ENCODE data around the gene DYNLT5. TPM values are rescaled to one million over a fixed set of nuclear protein-coding genes. Genes with fewer than 3 reads are reported as not detected.

Gene DYNLT5
- total RNA-seq, 2 donors from 2014 or later = 1.2 to 8.3 TPM

DNA sequence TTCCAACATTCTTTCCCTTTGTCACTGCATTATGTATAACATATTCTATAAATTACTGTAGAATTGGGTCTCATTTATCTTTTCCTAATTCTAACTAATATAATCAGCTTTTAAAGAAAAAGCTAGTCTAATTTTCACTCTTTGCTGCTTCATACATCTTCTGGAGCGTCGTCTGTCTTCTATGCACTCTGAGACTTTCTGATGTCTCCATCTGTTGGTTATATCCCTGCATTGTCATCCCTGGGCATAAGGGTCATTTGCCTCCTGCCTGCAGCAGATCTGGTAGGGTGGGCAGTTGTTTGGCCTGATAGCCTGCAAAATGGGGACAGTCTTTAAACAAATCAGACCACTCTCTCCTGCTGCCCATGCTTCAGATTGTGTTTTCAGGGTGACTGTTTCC lies 40.8 kb upstream of the DYNLT5 start:
- Histone ChIP-seq H3K4me3 (ENCODE audit: low read length) (no peak overlapping the region), H3K9me3 (ENCODE audit: control insufficient read depth, low read length) (no peaks in the 10 kb centered on the region), H3K9ac (ENCODE audit: extremely low read depth, low read length, poor library complexity, severe bottlenecking) (no peak overlapping the region), H3K36me3 (ENCODE audit: control insufficient read depth, insufficient read depth, low read length) (no peaks in the 10 kb centered on the region), H3K27me3 (ENCODE audit: control insufficient read depth, insufficient read depth, low read length, poor library complexity, severe bottlenecking) (no peaks in the 10 kb centered on the region), H3K27ac (ENCODE audit: low read depth, low read length) (no peak overlapping the region), H3K4me1 (ENCODE audit: control insufficient read depth, insufficient read depth, low read length) (no peaks in the 10 kb centered on the region)
- TF ChIP-seq, protein P1, sequence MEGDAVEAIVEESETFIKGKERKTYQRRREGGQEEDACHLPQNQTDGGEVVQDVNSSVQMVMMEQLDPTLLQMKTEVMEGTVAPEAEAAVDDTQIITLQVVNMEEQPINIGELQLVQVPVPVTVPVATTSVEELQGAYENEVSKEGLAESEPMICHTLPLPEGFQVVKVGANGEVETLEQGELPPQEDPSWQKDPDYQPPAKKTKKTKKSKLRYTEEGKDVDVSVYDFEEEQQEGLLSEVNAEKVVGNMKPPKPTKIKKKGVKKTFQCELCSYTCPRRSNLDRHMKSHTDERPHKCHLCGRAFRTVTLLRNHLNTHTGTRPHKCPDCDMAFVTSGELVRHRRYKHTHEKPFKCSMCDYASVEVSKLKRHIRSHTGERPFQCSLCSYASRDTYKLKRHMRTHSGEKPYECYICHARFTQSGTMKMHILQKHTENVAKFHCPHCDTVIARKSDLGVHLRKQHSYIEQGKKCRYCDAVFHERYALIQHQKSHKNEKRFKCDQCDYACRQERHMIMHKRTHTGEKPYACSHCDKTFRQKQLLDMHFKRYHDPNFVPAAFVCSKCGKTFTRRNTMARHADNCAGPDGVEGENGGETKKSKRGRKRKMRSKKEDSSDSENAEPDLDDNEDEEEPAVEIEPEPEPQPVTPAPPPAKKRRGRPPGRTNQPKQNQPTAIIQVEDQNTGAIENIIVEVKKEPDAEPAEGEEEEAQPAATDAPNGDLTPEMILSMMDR (conservative IDR thresholded peaks at IDR 0.05) = peak; percentile 64
- DNase-seq = peak; percentile 47
- H3K9me3 Mint-ChIP-seq = no peaks in the 10 kb centered on the region
- H3K36me3 Mint-ChIP-seq (ENCODE audit: low read depth) = no peaks in the 10 kb centered on the region
- 0 to 29% methylated on average over 1 to 2 of the region's 2 CpGs for WGBS, 2 experiments (ENCODE audit: insufficient coverage in 1 of 2, insufficient read length in 1 of 2)
- no peak overlapping the region for H3K27ac Mint-ChIP-seq
- H3K4me3 Mint-ChIP-seq = no peak overlapping the region
- H3K27me3 Mint-ChIP-seq (ENCODE audit: insufficient read depth) = no peaks in the 10 kb centered on the region
- H3K4me1 Mint-ChIP-seq = peaks cover 5% of the 10 kb centered on the region

DNA sequence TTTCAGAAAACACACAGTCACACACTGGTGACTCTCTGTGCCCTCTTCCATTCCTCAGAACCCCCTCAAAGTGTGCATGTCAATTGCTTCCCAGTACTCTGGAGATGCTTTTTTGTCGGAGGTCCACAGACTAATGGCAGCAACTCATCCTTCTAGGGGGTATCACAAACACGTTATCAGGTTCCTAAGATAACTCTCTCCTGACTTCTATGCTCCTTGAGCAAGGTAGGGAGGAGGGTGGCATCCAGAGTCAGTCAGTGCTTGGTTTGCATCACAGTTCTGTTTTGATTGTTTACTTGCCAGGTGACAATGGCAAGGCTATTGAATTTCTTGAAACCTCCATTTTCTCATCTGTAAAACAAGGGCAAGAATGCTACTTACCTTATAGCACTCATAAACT lies 39.4 kb upstream of the DYNLT5 start:
- no peaks in the 10 kb centered on the region for H3K36me3 Mint-ChIP-seq (ENCODE audit: low read depth)
- Histone ChIP-seq H3K27ac (ENCODE audit: low read depth, low read length) (no peak overlapping the region), H3K27me3 (ENCODE audit: control insufficient read depth, insufficient read depth, low read length, poor library complexity, severe bottlenecking) (no peaks in the 10 kb centered on the region), H3K36me3 (ENCODE audit: control insufficient read depth, insufficient read depth, low read length) (no peaks in the 10 kb centered on the region), H3K4me3 (ENCODE audit: low read length) (no peak overlapping the region), H3K4me1 (ENCODE audit: control insufficient read depth, insufficient read depth, low read length) (no peaks in the 10 kb centered on the region), H3K9me3 (ENCODE audit: control insufficient read depth, low read length) (no peaks in the 10 kb centered on the region), H3K9ac (ENCODE audit: extremely low read depth, low read length, poor library complexity, severe bottlenecking) (no peak overlapping the region)
- H3K4me3 Mint-ChIP-seq = no peak overlapping the region
- H3K27me3 Mint-ChIP-seq (ENCODE audit: insufficient read depth) = no peaks in the 10 kb centered on the region
- 40 to 44% methylated on average over 1 to 2 of the region's 2 CpGs for WGBS, 2 experiments (ENCODE audit: insufficient coverage in 1 of 2, insufficient read length in 1 of 2)
- peak; percentile 58 for DNase-seq
- TF ChIP-seq, protein P1 (conservative IDR thresholded peaks at IDR 0.05) = no peak
- H3K27ac Mint-ChIP-seq = no peak overlapping the region
- peaks cover 5% of the 10 kb centered on the region for H3K4me1 Mint-ChIP-seq
- H3K9me3 Mint-ChIP-seq = no peaks in the 10 kb centered on the region

DNA sequence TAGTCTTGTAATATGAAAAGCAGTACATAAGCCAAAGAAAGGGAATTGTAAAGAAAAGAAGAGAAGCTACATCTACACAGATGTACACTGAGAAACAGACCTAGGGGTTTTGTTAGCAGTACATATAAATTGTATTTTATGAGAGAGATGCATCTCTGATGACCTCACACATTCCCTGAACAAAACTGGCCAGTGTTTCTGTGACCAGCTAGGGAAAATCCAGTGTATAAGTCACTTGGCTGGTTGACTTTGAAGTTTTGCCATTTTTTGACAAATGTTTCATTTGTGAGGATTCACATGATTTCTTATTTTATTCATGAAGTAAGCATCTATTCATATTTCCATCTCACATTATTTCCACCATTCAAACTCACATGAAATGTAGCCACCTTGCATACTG lies 28.3 kb upstream of the DYNLT5 start:
- peaks cover 4% of the 10 kb centered on the region for H3K4me1 Mint-ChIP-seq
- no peaks in the 10 kb centered on the region for H3K9me3 Mint-ChIP-seq
- Histone ChIP-seq H3K4me3 (ENCODE audit: low read length) (no peak overlapping the region), H3K36me3 (ENCODE audit: control insufficient read depth, insufficient read depth, low read length) (no peaks in the 10 kb centered on the region), H3K4me1 (ENCODE audit: control insufficient read depth, insufficient read depth, low read length) (no peaks in the 10 kb centered on the region), H3K9me3 (ENCODE audit: control insufficient read depth, low read length) (no peaks in the 10 kb centered on the region), H3K27ac (ENCODE audit: low read depth, low read length) (no peak overlapping the region), H3K27me3 (ENCODE audit: control insufficient read depth, insufficient read depth, low read length, poor library complexity, severe bottlenecking) (no peaks in the 10 kb centered on the region), H3K9ac (ENCODE audit: extremely low read depth, low read length, poor library complexity, severe bottlenecking) (no peak overlapping the region)
- no peaks in the 10 kb centered on the region for H3K36me3 Mint-ChIP-seq (ENCODE audit: low read depth)
- no peak for DNase-seq
- no peak overlapping the region for H3K4me3 Mint-ChIP-seq
- TF ChIP-seq, protein P1 (conservative IDR thresholded peaks at IDR 0.05) = no peak
- peaks cover 9% of the 10 kb centered on the region for H3K27me3 Mint-ChIP-seq (ENCODE audit: insufficient read depth)
- no peak overlapping the region for H3K27ac Mint-ChIP-seq
